ENCODE measurements around the gene CENPE.

Gene CENPE

DNA sequence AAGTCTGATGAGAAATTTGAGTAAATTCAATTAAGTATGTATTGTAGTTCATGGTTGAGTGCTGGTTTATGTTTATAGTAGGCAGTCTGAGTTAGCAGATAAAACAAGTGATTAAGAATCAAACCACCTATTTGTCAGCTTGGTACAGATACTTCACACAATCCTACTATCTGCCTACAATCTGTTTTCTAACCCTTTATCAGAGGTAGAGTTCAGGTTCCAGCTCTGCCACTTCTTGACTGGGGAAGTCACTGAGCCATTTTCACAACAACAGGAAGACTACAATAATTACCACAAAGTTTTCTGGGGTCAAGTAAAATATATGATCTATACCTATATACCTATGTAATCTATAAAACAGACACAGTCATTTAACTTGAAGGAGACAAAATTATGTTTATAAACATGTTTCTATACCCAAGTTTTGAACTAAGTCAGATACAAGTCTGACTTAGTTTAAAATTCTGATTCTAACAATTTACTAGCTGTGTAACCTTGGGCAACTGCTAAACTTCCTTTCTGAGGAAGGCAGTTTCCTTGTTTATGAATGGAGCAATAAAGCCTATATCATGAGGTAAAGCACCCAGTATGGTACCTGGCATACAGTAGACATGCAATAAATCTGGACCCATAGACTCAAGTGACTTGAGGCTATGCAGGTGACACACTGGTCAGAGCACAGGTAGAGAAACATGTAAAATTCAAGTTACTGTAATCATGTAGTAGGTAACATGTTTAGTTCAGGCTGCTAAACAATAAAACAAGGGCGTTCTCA is 61.3 kb downstream of the CENPE start:
- in situ Hi-C loops (cut with MboI; ENCODE audit: low pct_unique_long_range_greater_than_20kb, low sequenced_read_pairs), result no loop called here
- DNase-seq, result no peak

DNA sequence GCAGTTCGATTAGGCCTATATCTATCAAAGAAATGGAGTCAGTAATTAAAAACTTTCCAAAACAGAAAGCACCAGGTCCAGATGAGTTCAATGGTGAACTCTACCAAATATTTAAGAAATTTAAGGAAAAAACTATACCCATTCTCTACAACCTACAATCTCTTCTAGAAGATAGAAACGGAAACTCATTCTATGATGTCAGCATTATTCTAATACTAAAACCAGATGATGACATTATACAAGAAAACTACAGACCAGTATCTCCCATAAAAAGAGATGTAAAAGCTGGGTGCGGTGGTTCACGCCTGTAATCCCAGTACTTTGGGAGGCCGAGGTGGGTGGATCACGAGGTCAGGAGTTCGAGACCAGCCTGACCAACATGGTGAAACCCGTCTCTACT is 69.0 kb downstream of the CENPE start:
- DNase-seq, result no peak
- in situ Hi-C loops (cut with MboI; ENCODE audit: low pct_unique_long_range_greater_than_20kb, low sequenced_read_pairs), result no loop called here

DNA sequence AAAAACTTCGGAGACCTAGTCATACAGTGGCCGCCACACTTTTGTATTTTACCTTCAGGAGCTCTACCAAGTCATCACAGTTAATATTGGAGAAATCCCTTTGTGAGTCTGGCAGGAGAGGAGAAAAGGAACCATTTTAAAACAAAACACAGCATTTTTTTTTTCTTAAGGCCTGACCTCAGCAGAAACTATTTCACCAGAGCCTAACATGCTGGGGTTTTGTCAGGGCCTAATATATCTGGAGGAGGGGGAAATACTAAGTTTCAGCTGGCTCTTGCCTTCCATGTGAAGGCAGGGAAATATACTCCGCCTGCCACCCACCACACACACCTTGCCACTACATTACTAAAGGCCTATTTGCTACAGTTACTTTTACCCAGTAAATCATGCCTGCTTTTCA is 72.0 kb downstream of the CENPE start:
- in situ Hi-C loops (cut with MboI; ENCODE audit: low pct_unique_long_range_greater_than_20kb, low sequenced_read_pairs), result no loop called here
- no peak for DNase-seq

DNA sequence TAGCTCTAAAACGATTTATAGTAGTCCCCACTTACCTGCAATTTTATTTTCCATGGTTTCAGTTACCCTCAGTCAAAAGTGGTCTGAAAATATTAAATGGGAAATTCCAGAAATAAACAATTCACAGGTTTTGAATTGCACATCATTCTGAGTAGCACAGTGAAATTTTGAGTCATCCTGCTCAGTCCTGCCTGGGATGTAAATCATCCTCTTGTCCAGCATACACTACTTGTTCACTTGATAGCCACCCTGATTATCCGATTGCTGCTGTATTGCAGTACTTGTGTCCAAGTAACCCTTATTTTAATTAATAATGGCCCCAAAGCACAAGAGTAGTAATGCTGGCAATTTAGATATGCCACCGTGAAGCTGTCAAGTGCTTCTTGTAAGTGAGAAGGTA is 75.0 kb downstream of the CENPE start:
- in situ Hi-C loops (cut with MboI; ENCODE audit: low pct_unique_long_range_greater_than_20kb, low sequenced_read_pairs), result no loop called here
- no peak for DNase-seq

DNA sequence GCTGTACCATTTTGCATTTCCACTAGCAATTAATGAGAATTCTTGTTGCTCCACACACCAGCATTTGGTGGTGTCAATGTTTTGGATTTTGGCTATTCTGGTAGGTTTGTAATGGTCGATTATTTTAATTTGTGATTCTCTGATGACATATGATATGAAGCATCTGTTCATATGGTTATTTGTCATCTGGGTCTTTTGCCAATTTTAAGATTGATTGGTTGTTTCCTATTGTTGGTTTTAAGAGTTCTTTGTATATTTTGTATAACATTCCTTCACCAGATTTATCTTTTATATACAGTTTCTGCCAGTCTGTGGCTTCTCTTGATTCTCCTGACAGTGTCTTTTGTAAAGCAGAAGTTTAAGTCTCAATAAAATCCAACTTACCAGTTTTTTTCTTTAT is 80.0 kb downstream of the CENPE start:
- no peak for DNase-seq
- in situ Hi-C loops (cut with MboI; ENCODE audit: low pct_unique_long_range_greater_than_20kb, low sequenced_read_pairs), result no loop called here

DNA sequence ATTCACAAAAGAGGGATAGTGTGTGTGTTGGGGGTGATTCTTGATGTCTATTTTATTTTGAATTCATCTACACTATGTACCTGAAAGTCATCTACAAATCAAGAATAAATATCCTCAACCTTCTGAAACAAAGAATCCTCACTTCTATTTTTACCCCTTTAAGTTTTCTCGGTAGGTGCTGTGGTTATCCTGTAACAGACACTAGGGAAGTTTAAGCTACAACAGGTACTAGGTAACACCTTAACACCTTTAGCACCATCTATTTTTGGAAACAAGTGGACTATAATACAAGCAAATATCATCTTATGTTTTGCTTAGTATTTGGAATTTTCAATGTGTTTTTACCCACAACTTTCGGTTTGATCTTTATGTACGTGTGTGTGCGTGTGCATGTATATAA is 86.5 kb downstream of the CENPE start:
- DNase-seq, result no peak
- in situ Hi-C loops (cut with MboI; ENCODE audit: low pct_unique_long_range_greater_than_20kb, low sequenced_read_pairs), result no loop called here

DNA sequence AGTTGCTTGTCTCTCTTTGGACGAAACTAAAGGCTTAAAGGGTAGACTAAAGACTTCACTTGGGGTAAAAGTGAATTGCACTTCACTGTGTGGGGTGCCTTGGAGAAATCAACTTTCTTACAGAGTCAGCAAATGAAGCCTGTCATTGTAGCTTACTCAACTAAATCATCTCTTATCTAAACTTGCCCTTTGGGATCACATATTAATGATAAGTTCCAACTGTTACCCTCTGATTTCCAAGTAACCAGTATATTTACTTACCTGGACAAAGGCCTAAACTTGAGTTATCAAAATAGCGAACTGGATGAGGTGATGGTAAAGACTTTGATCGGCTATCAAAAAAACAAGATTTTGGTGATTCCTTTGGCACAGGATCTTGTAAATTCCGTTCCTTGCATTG is 89.6 kb downstream of the CENPE start:
- in situ Hi-C loops (cut with MboI; ENCODE audit: low pct_unique_long_range_greater_than_20kb, low sequenced_read_pairs), result no loop called here

DNA sequence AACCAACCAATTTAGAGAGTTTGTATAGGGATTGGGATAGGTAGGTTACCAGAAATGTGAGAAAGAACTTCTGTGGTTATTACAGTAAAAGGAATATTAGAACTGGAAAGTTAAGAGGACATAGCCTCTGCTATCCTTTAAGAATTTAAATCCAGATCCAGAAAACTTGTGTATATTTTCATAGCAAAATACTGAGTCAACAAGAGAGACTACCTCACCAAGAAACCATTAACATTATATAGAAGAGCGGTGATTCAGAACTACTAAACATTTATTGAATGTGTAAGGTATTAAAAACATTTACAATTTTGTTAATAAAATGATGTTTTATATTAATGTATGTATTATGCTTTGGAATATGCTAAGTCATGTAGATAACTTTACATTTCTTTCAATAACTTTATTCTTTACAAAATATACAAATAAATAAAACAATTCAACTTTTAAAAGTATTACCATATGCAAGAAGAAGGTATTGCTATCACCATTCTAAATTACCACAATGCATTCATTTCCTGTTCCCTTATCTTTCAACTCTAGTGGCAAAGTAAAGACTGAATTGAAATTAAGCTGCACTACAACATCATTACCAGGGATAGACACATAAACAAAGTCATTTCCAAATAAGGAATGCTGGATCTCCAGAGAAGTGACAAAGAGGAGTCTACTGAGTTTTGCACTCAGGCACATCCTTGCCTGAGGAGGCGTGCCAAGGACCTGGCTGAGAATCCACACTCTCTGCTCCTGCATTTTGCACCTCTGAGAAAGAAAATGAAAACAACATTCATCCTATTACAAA is 92.4 kb downstream of the CENPE start:
- in situ Hi-C loops (cut with MboI; ENCODE audit: low pct_unique_long_range_greater_than_20kb, low sequenced_read_pairs), result no loop called here
- no peak for DNase-seq

More for the DNA sequence above, 89.6 kb downstream of the CENPE start:
- DNase-seq, result no peak

DNA sequence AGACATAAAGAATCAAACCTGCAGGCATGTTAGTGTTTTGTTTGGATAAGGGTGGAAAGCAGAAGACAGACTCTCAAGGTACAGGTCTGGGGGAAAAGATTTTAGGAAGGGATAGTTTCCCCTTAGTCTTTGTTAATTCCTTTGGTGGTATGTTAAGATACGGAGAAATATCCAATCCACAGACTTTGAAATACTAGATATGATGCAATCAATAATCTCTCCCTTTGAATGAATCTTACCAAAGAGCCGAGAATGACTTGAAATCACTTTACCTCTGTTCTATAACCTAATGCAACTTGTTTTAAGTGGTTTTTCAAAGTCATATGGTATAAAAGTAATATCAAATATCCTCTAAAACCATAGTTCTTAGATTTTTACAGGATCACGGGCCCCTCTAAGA is 93.3 kb downstream of the CENPE start:
- DNase-seq, result no peak
- in situ Hi-C loops (cut with MboI; ENCODE audit: low pct_unique_long_range_greater_than_20kb, low sequenced_read_pairs), result no loop called here

DNA sequence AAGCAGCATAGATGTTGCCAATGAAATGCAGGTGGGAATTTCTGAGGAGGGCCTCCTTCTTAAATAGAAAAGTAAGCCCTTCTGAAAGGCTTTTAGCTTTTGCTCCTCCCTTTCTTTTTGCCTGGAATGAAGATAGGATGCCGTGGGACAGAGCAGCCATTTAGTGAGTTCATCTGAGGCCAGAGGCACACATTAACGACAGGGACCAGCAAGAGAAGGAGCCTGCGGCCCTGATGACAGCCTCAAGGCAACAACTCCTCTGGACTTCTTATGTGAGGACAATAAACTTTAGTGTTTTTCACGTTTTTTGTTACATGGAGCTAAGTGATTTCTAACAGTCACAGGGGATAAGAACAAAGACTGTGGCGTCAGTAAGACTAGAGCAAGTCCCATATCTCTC is 97.5 kb downstream of the CENPE start:
- in situ Hi-C loops (cut with MboI; ENCODE audit: low pct_unique_long_range_greater_than_20kb, low sequenced_read_pairs), result no loop called here

DNA sequence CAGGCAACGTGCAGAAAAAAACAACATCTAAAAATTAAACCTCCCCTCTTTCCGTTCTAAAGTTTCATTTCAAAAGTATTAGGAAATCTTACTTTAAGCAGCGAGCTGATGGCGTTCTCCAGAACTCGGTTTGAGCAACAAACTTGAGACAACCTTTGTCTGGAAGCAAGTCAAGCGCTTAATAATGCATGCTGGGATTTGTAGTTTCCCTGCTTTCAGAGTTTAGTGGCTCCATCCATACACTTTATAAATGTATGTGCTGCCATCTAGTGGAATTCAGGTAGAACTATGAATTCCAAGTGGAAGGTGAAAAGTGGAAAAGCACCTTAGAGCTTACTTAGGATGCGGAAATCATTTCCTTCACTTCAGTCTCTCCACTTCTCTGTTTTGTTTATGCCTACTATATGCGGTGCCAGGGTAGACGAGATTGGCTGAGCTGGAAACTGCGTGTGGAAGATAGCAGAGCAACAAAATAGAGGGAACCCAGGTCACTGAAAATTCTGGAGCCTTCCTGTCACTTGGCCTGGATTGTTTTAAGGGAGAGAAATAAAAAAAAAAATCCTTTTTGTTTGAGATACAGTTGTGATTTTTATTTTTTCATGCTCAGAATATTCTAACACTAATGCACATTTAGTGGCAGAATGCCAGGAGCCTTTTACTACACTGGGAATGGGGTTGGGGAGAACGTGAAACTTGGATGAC is 98.3 kb downstream of the CENPE start, which contains the start of gene BDH2:
BDH2 (minus strand) TSS at position 144 of the 702 bp plus-strand sequence. CDS start 3,580 bp downstream, outside the sequence.
- peak; percentile 87 for DNase-seq
- in situ Hi-C loops (cut with MboI; ENCODE audit: low pct_unique_long_range_greater_than_20kb, low sequenced_read_pairs), result loop anchor here (25.0 kb wide), 2 partner anchors 488 to 663 kb away; no protein-coding TSS in a partner anchor

More for the DNA sequence above, 97.5 kb downstream of the CENPE start:
- DNase-seq, result no peak

DNA sequence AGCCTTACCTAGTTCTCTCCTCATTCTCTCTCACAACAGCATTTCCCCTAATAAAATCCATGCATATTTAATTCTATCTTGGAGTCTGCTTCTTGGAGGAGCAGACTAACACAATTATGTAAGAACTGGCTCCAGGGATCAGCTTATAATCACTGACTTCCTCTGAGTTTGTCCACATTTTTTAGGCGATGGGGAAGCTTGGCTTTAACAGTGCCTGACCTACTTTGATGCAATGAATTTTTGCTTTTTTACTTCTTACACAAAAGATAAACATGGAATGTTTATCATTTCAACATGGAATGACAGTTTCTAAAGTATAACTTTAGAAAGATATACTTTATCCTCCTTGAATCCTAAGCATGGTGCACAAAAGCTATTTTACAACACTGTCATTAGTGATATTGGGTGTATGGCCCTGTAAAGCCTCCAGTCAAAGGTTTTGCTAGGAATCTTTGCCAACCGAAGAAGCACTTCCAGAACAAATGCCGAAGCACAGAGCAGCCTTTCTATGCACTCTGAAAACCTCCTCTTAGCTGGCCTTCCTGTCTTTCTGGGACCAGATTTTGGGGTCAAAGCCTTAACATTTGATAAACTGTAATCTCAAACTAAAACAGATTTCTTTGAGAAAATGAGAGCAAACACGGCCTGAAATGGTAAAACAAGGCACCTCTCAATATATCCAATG is 99.2 kb downstream of the CENPE start:
- in situ Hi-C loops (cut with MboI; ENCODE audit: low pct_unique_long_range_greater_than_20kb, low sequenced_read_pairs), result loop anchor here (25.0 kb wide), 2 partner anchors 487 to 662 kb away; no protein-coding TSS in a partner anchor
- no peak for DNase-seq

DNA sequence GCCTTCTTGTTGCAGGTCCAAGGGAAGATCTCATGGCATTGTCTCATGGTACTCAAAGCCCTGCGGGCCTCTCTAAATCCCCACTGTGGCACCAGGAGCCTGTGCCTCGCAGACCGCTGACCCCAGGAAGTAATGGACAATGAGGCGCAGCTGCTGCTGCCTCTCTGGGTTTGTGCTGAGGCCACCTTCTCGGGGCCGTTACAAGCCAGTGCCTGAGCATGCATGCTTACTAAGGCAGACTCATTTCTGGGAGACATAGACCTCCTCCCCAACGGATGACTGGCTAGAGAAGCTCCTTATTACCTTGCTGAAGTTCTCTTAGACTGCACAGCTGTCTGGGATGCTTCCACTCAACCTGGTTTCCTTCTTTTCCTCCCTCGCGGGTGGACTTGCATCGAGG is 99.8 kb downstream of the CENPE start:
- no peak for DNase-seq
- in situ Hi-C loops (cut with MboI; ENCODE audit: low pct_unique_long_range_greater_than_20kb, low sequenced_read_pairs), result loop anchor here (25.0 kb wide), 2 partner anchors 486 to 661 kb away; no protein-coding TSS in a partner anchor

DNA sequence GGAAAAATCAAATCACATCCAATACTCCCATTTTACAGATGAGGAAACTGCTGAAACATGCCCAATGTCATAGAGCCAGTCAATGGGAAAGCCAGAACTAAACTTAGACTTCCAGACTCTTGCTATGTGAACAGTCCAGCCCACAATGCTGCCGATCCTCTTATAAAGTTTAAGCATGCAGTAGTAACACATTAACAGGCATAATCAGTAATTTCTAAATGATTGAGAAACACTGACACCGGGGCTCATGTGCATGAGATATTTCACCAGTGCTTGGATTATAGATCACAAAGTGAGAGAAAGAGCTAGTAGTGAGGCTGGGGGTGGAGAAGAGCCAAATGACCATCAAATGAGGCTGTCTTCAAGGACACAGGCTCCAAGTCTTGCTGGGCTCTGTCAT is 101.0 kb downstream of the CENPE start:
- in situ Hi-C loops (cut with MboI; ENCODE audit: low pct_unique_long_range_greater_than_20kb, low sequenced_read_pairs), result loop anchor here (25.0 kb wide), 2 partner anchors 485 to 660 kb away; no protein-coding TSS in a partner anchor
- no peak for DNase-seq

DNA sequence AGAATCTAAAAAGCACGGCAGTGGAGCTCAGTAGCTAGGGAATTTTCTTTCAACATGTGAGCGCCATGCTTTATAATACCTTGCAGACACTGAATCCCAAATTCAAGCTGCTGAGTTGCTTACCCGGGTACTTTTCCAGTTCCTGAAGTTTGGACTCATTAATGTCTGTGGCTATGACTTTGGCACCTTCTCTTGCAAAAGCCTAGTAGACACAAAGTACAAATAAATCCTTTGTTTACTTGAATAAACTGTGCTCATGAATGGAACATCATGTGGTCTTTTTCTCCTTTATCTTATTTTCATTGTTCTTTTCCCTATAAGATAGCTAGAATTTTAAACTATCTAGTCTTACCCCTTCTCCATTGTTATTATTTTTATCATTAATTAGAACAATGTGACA is 103.1 kb downstream of the CENPE start:
- no peak for DNase-seq
- in situ Hi-C loops (cut with MboI; ENCODE audit: low pct_unique_long_range_greater_than_20kb, low sequenced_read_pairs), result loop anchor here (25.0 kb wide), 2 partner anchors 483 to 658 kb away; no protein-coding TSS in a partner anchor

DNA sequence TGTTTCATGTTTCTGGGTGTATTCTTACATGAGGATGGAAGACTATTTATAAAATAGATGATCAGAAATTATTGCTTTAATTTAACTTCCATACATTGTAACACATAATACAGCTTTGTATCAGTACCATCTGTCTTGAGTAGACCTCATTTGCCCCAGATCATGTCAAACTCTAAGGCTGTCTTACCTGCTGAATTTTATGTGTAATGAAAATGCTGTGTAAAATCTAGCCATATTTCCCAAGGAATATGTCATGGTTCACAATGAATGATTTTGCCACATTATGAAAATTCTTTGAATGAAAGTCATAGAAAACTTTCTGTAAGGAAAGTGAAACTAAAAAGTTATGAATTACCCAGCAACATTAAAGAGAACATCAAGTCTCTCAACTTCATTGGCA is 105.9 kb downstream of the CENPE start:
- no peak for DNase-seq
- in situ Hi-C loops (cut with MboI; ENCODE audit: low pct_unique_long_range_greater_than_20kb, low sequenced_read_pairs), result loop anchor here (25.0 kb wide), 2 partner anchors 480 to 655 kb away; no protein-coding TSS in a partner anchor

DNA sequence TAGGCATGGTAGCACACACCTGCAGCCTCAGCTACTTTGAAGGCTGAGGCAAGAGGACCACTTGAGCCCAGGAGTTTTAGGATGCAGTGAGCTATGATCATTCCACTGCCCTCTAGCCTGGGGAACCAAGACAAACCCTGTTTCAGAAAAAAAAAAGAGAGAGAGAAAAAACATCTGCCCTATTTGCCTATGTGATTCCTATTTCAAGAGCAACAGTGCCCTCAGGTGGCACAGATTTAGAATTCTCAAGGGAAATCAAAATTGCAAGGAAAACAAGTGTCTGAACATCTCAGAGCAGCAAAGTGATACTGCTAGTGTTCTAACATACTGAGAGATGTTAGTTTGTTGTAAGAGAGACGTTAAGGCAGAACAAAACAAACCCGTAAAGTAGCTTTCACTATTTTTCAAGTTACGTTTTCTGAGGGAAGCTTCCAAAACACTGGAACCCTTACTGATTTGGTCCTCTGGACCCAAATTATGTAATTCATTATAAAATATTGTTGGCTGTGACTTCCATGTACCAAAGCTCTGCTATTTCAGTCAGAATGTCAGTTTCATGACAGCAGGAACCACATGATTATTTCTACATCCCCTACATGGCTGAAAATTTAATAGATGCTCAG is 106.4 kb downstream of the CENPE start:
- DNase-seq, result peak; percentile 82

DNA sequence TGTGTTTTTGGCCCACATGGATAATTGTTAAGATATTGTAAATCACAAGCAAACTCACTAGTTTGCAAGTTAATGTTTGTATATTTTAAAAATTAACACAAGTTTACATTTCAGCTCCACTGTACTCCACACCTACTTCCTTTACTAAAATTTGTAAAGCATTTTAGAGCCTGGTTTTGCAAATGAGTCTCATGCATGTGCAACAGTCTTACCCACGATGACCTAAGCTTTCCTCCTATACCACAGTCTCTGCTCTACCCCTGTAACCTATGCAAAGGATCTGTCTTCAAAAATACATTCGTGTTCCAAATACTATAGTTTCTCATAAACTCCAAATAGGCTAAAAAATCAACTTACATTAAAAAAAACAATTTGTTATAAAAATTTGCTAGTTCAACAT is 108.7 kb downstream of the CENPE start:
- DNase-seq, result no peak
- in situ Hi-C loops (cut with MboI; ENCODE audit: low pct_unique_long_range_greater_than_20kb, low sequenced_read_pairs), result loop anchor here (25.0 kb wide), 2 partner anchors 477 to 652 kb away; no protein-coding TSS in a partner anchor

More for the DNA sequence above, 106.4 kb downstream of the CENPE start:
- in situ Hi-C loops (cut with MboI; ENCODE audit: low pct_unique_long_range_greater_than_20kb, low sequenced_read_pairs), result loop anchor here (25.0 kb wide), 2 partner anchors 479 to 654 kb away; no protein-coding TSS in a partner anchor
